H1 (cell line): ENCODE data around the gene NIPSNAP2. TPM values are rescaled to one million over a fixed set of nuclear protein-coding genes. Genes with fewer than 3 reads are reported as not detected.

Source experiments
- CBX5 ChIP-seq: fragments of 300-800, 300-1000 bp; sonication (generic); IDR thresholded peaks from 2 replicates; pipeline ENCODE4 v1.7.1; 2016; ENCODE audit warnings: antibody characterized with exemption, low read length, low read depth
- JUN ChIP-seq: IDR thresholded peaks from 2 replicates; pipeline ENCODE4 v1.6.1; 2011; ENCODE audit warnings: low read depth, mild to moderate bottlenecking, improper control_type of control experiment, low read length
- POLR2A ChIP-seq, 2 experiments: IDR thresholded peaks; 1 replicate in 1 of 2; 2 replicates in 1 of 2; pipeline ENCODE4 v1.6.1; 2011; ENCODE audit warnings: low read depth in 2 of 2, low read length in 2 of 2, mild to moderate bottlenecking in 2 of 2; ENCODE audit errors: control extremely low read depth in 1 of 2
- RBBP5 ChIP-seq: IDR thresholded peaks from 2 replicates; pipeline ENCODE4 v1.7.1; 2012; ENCODE audit warnings: low read depth, mild to moderate bottlenecking, inconsistent platforms, low read length, moderate library complexity, borderline replicate concordance
- SIRT6 ChIP-seq: IDR thresholded peaks from one replicate; pipeline ENCODE4 v1.7.1; 2012; ENCODE audit warnings: low read length, inconsistent platforms
- polyA plus RNA-seq, 7 experiments: library from polyadenylated mRNA; depleted of rRNA in 3 of 7; stranded (reverse) in 5 of 7; unstranded in 2 of 7; fragments of >200 nt in 5 of 7; fragments of 200-250 nt in 2 of 7; gene quantifications; 1 replicate in 5 of 7; 2 replicates in 1 of 7; 4 replicates in 1 of 7; pipeline versions ENCODE4 v1.2.1 to v1.2.3, GENCODE V29; 2011 to 2013; ENCODE audit warnings: missing spikeins in 2 of 7, mixed read lengths in 2 of 7
- total RNA-seq: library from RNA; stranded (reverse); fragmentation: NEBNext Ultra II Directional; extraction: Animal tissue kit (Norgen Biotek cat#: 25700); gene quantifications from 2 replicates; pipeline ENCODE4 v1.2.1, GENCODE V29; 2021
- TF ChIP-seq, protein P1 (sequence below): IDR thresholded peaks from 2 replicates; pipeline ENCODE4 v1.6.1; 2011; ENCODE audit warnings: low read length, improper control_type of control experiment

The NIPSNAP2 gene
- total and polyA plus RNA-seq, 2 of the 8 experiments (the other 6 are each of a cell fraction or from before 2014, with no cell fraction given) = 31.1 to 45.2 TPM

DNA sequence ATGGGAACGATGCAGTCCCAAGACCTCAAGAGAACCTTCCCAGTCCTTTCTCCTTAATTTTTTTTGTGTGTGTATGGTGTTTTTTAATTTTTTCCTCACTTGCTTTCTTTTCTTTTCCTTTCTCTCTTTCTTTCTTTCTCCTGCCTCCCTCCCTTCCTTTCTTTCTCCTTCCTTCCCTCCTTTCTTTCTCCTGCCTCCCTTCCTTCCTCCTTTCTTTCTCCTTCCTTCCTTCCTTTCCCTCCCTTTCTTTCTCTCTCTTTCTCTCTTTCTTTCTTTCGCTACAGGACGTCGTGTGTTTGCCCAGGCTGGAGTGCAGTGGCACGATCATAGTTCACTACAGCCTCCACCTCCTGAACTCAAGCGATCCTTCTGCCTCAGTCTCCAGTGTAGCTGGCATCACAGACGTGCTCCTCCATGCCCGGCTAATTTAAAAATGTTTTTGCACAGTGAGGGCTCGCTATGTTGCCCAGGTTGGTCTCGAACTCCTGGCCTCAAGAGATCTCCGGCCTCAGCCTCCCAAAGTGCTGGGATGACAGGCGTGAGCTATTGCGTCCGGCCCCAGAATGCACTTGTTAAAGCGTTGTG, 709 bp upstream of the NIPSNAP2 start (continued):
- TF ChIP-seq SIRT6 = no peak
- TF ChIP-seq RBBP5 = no peak
- TF ChIP-seq CBX5 = no peak
- TF ChIP-seq, protein P1, sequence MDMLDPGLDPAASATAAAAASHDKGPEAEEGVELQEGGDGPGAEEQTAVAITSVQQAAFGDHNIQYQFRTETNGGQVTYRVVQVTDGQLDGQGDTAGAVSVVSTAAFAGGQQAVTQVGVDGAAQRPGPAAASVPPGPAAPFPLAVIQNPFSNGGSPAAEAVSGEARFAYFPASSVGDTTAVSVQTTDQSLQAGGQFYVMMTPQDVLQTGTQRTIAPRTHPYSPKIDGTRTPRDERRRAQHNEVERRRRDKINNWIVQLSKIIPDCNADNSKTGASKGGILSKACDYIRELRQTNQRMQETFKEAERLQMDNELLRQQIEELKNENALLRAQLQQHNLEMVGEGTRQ = no peak
- TF ChIP-seq JUN = no peak
- no peak for TF ChIP-seq POLR2A (IDR thresholded peaks at IDR 0.05; ENCODE audit: control extremely low read depth in 1 of 2, low read depth in 2 of 2, low read length in 2 of 2)
